HG02840 (cell line): ENCODE data around the gene PRKN.

Source experiments
- ATAC-seq: cut with Tn5 transposase; IDR thresholded peaks from one replicate; pipeline ENCODE4 v1.9.1; 2021; ENCODE audit warnings: mild to moderate bottlenecking, moderate library complexity, moderate number of reproducible peaks; ENCODE audit not compliant: unreplicated experiment, low FRiP score

The PRKN gene

DNA sequence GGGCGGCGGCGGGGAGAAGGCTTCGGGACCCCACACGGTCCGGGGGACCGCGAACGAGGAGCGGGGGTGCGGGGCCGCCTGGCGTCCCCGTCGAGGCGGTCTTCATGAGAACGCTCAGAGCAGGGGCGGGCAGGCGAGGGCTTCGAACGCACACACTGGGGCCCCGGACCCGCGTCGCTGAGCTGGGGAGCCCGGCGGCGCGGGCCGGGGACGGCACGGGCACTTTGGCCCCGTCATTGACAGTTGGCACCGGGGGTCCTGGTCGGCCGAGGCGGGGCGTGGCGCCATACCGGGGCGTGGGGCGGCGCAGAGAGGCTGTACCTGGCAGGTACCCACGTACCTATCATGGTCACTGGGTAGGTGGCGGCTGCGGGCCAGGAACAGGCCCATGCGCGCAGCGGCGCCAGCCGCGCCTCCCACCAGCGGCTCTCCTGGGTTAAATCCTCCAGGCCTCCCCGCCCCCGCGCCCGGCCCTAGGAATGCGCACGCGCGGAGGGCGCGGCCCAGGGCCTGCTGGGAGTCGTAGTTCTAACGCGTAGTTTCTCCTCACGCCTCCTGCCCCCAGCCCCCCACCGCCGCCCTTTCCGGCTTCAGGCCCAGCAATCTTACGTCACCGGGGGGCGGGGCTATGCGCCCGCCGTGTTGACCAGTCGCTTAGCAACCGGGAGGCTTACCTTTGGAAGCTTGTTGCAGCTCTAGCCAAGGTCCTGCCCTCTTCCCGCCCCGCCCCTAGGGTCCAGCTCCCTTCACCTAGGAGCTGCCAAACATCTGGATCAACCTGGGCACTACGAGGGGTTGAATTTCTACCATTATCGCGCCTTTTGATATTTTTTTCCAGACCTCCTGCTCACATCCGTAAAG, at the start of gene PRKN, which contains the start of gene PACRG:
PRKN (minus strand) TSS at position 445 of the 861 bp plus-strand sequence.
PACRG (plus strand) TSS at position 653 of the 861 bp plus-strand sequence.
- ATAC-seq = peak; percentile 99

DNA sequence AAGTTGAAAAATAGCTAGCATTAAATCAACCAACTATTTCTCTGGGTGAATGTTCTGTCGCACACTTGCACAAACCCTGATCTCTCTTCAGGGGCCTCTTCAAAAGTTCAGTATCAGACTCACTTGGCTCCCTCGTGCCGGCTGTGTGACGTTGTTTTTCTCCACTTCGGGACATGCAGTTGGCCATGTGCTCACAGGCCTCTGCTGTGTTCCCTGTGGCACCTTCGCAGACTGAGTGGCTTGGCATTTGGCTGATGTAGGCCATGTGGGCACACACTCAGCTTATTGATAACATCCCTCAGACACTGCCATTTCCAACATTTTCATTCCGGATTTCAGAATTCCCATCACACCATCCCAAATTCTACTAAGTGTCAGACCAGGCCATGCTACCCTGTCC, 49.5 kb upstream of the PRKN start:
- ATAC-seq = no peak

DNA sequence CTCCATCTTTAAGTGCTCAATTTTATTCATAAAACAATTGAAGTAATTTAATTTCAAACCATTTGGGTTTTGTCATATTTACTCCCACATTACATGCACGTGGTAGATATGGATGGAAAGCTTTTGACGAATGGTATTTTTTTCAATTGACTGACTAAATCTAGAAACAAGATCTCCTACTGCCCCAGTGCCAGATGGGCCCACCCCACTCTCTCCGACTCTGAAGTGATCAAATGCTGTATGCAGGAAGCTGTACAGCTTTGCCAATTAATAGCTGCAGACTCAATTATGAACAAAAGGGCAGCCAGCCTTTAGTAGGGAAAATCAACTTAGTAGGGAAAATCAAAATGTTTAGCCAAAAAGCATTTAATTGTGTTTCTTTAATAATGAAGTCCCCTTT, 46.4 kb upstream of the PRKN start:
- no peak for ATAC-seq

DNA sequence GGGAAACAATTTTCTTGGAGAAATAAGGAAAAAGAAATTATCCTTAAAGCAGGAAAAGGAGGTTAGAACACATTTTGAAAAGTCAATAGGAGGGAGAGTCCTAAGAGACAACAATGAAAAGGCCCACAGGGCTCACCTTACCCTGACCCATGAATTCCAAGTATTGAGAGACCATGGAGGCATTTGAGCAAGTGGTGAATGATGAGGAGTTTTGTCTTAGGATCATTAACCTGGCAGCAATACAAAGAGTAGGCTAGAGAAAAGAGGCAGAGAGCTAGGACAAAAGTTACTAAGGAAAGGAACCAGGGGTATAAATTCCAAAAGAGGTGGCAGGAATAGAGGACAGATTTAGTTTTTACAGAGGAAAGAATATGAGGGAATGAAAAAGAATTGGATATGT, 44.9 kb upstream of the PRKN start:
- no peak for ATAC-seq

DNA sequence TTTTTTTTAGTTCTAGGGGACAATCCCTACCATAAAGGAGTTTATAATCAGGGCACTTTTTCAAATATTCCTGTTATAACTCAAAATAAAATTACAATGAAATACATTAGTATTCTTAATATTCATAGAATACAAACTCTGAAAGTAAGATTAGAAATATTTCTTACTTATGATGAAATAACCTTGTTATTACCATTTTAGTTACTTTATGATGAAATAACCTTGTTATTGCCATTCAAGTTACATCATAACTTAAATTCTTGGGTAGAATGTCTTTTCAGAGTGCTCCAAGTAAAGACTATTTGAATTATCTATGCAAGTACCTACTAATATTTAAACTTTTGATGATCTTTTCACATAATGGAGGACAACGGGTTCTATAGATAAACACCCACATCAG, 43.4 kb upstream of the PRKN start:
- no peak for ATAC-seq

DNA sequence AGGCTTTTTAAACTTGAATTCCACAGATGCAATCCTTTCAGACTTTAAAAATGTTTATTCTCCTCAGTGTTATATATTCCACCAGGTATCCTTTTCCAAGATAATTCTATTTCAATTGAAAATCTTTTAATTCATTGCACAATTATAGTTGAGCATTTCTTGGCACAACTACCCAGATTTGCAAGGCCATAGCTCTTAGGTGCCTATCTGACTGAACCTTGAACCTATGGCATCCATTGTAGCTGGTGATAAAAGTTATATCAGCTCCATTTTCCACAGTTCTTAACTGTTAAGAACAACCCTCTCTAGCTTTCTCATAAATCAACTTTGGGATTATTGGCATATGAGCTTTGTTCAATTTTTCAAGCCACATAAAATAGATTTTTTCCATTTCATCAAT, 42.6 kb upstream of the PRKN start:
- no peak for ATAC-seq

DNA sequence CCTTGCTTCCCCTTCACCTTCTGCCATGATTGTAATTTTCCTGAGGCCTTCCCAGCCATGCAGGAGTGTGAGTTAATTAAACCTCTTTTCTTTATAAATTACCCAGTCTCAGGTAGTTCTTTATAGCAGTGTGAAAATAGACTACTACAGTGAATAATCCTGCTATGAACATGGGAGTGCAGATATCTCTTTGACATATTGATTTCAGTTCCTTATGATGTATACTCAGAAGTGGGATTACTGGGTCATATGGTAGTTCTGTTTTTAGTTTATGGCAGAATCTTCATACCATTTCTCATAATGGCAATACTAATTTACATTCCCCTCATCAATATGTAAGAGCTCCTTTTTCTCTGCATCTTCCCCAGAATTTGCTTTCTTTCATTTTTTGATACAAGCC, 26.2 kb upstream of the PRKN start:
- no peak for ATAC-seq

DNA sequence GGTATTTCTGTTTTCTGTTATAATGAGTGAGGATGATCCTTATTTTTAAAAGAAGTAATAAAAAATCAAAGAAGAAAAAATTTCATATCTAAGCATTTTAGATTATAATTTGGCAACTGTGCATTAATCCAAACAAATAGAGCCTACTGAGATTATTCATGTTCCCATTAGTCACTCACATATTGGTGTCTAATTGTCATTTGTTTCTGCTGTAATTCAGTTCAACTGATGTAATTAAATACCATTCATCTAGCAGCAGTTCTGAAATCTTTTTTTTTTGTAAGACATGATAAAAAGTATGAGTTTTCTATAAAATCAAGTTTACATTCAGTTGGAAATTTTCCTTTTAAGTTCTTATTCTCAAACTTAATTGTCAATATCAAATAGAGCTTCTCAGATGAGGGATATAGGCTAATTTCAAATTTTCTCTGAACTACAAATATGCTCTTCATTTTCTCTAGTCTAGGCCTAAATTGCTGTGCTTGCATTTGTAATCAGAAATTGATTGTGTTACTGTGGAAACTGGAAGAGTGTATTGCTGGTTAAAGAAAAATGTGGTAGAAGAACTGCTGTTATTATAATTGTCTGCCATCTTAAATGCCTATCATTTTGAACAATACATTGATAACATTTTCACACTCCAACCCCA, 23.8 kb upstream of the PRKN start:
- ATAC-seq = no peak

DNA sequence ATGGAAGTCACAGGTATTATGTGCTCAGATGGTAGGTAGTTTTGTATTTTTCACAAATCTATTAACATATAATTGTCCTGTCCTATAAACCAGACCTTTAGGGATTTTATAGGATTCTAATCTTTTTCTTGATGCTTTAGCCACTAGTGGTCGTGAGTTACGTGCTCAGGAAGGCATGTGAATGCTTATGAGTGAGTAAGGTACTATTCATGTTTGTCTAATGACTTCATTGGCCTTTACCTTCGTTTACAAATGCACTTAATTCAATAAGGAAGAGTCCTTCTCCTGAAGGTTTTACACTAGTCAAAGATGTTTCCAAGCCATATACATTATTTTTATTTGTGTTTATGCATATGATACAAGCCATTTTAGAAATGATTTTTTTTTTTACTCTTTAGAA, 23.2 kb upstream of the PRKN start:
- ATAC-seq = no peak

DNA sequence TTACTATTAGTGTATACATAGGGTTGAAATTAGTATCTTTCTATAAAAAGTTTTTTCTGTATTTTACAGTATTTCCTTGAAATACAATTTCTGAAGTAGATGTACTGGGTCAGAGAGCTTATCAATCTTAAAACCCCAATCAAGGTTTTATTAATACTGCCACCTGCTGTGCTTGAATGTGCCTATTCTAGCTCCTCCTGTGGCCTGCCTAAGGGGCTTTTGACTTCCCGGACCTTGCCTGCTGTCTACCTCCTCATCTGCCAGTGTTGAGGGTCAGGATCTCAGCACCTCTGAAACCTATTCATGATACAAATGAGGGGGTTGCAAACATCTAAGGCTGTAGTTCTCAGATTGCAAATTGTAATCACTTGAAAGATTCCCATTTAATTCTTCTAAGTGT, 9.4 kb upstream of the PRKN start:
- ATAC-seq = no peak

DNA sequence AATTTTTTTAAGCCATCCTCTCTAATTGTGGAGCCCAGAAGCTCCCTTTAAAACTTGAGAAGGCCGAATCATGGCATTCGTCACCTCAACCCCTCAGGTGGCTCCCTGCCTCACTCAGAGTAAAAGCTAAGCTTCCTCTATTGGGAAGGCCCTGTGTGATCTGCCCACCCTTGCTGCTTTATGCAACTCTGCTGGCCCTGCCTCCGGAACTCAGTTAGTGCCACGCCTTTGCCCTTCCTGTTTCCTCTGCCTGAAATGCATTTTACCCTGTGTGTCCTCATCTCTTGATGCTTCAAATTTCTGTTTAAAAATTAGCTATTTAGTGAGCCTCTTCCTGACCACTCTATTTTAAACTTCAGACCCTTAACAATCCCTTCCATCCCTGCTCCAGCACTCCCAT, 5.9 kb upstream of the PRKN start:
- ATAC-seq = no peak

DNA sequence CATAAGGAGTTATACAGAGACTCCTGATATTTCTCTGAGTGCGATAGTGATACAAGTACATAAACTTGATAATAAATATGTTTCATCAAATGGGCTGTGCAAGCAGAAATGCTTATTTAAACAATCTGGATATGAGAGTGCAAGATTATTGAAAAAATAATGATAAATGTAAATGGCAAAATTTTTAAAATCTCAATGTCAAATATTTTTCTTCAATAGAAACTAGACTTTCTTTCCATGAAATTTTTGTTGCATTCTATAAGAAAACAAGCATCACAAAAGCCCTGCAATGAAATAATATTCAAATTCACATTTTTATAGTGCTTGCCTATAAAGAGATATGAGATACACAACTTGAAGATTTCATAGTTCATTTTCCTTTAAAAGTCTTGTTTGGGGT, 2.9 kb upstream of the PRKN start:
- no peak for ATAC-seq

DNA sequence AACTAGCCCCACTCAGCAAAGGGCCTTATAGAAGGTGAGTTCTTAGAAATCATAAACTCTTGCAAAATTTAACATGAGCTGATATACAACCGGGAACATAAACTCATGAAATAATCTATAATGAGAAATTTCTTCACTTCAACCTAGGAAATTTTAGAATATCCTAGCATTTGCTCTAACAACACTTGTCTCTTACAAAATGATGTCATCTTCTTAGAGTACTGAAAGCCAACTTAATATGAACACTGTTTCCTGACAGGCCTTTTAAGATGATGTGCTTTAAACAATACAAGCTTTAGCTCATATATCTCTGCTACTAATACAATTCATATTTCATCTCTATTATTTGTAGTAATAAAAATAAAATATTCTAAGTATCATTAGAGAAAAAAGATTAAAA, 1.1 kb upstream of the PRKN start:
- no peak for ATAC-seq

DNA sequence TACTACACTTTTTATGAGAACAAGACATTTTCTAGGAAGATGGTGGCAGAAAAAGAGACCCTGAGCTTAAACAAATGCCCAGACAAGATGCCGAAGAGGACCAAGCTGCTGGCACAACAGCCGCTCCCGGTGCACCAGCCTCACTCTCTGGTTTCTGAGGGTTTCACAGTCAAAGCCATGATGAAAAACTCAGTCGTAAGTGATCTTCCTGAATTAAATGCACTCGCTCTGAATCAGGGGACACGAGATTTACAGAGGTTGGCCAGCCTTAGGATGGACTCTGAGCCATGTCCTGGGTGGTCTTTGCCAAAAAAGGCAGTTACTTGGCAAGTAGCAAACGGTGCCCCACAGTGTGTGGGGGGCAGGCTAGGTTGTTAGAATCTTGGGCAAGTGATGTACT, 631 bp upstream of the PRKN start:
- no peak for ATAC-seq

DNA sequence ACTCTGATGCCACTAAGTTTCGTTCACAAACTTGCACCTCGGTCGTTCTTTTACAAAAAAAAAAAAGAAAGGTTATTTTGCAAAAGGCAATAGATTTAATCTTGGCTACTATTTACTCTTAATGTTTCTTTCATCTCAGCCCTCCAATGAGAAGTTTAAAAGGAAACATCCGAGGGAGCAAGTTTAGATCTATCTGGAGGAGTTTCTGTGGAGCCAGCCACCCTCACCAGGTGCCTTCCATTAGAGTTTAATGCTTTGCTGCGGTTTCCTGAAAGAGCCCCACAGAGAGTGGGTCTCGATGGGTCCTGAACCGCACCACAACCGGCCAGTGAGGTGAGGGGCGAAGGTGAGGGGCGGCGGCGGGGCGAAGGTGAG, 632 bp downstream of the PRKN start:
- no peak for ATAC-seq

DNA sequence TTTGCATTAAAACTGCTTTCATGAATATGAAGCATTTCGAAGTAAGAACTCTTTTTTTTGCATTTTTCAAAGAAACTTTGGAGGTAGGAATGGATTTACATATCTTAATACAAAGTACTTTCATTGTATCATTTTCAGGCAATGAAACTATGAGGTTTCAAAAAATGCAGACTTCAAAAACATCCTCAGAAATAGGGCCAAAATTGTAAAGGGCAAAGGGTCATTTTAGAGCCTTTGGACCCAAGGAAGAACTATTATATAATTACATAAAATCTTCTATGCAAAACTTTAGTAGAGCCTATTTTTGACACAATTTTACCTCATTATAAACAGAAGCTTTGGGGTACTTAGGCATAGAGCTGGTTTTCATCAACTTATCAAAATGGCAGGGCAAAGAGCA, 4.9 kb downstream of the PRKN start:
- no peak for ATAC-seq

DNA sequence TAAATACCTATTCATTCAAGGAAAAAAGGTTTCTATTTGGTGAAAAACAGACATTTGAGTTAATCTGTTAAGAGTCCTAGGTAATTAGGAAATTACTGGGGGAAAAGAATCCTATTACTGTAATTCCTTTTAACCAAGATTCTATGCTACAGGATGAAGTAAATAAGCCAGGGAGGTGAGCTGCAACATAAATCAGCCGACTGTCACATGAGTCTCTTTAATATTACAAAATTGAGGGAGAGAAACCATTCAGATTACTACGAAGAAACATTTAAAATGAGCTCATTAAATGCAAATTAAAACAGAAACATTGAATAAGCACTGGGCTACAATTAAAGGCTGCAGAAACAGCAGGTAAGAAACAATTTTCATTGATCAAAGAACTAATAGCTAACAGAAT, 5.3 kb downstream of the PRKN start:
- no peak for ATAC-seq

DNA sequence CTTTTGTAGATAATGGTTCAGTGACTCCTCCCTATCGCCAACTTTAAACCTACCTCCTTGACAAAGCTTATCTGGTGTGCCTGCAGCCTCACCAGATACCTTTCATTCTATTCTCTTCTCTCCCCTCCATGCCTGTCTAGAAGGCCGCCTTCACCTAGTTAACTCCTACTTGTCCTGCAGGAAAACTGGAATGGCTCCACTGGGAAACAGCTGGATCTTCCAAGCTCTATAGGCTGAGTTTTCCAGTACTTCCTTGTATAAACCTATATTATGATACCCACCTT, 6.2 kb downstream of the PRKN start:
- ATAC-seq = no peak

DNA sequence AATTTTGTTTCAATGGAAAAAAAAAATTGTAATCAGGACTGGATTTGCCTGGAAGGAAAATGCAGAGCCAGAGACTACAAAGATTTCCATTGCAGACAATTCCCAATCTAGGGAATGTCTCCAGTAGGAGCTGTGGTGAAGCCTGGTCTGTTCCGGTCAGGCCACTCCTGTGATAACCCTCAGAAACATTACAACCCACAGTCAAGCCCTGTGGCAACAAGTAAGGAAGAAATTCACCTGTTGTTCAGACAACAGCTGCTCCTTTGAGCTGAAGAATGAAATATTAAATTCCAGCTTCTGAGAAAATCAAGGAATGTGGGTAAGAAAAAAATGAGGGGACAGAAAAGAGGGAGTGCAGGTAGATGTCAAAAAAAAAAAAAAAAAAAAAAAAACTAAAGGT, 8.0 kb downstream of the PRKN start:
- no peak for ATAC-seq

DNA sequence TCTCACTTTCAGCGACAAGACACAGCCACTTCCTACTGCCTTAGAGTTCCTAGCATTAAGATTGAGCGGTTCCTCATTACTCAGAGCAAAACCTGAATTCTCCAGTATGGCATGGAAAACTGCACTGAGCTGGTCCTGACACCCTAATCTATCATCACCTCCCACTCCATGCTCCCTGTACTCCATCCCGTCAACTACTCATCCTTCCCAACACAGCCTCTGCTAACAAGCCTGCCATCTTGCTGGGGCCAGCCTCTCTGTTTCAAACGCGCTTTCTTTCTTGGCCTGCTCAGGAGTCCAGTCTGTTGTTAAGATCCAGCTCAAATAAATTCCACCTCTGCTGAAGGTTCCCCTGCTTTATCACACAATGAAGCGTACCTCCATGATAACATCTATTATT, 12.0 kb downstream of the PRKN start:
- ATAC-seq = no peak

DNA sequence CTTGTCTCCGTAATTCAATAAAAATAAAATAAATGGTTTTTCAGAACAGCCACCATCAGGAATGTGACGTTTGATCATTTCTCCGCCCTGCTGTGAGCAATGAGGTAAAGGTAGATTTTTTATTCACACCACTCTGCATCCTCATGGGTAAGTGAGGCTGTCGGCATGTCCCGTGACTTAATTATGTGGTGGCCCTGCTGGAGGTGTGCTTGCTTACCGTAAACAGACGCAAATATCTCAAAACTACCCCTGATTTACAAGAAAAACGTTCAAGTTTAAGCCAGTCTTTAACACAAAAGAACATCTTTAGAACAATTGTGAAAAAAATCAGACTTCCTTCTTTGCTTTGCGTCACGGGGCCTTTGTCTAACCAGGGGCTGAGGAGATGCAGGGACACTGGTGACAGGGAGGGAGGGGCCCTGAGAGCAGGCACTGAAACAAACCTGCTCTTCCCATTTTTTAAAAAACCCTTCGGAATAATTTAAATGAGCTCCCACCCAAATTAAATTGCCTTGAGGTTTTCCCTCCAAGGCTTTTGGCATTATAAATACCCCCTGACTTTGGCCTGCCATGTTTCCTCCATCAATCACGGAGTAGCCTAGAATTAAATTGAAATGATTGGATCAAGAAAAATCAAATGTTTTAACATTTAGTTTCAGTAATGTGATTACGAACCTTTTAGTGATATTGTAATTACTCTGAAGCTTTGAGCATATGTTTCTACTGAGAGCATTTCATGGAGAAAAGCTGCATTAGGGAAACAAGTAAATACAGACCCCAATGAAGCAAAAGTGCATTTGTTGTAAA, 13.4 kb downstream of the PRKN start:
- no peak for ATAC-seq

DNA sequence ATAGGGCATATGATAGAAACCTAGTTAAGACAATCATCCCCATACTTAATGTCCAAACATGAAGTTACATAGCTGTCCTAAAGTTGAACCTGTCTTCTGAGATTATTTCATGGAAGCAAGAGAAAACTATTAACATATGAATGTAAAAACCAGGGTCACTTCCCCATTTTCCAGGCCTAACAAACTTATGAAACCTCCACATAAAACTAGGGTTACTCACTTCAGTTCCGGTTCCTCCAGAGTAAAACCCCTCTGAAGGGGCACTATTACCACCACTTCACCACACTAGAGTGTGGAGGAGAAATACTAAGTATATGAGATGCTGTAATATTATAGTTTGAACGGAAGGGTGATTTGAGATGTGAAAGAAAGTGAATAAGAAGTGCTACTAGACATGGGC, 14.9 kb downstream of the PRKN start:
- no peak for ATAC-seq
